Esophagus muscularis mucosa (tissue), 4 donors: Measurements from ENCODE around the gene PLXDC1.

ENCODE experiments used
- CTCF ChIP-seq, 3 experiments: fragments of 200-600 bp in 2 of 3; fragments of 450-650 bp in 1 of 3; sonication (generic) in 2 of 3; IDR thresholded peaks; one replicate each; pipeline ENCODE4 v1.5.1; 2017 to 2019; ENCODE audit warnings: antibody characterized with exemption in 3 of 3, mild to moderate bottlenecking in 2 of 3, moderate library complexity in 1 of 3
- EP300 ChIP-seq: sonication (generic); formaldehyde crosslinking; IDR thresholded peaks from one replicate; pipeline ENCODE4 v1.6.1; 2017; ENCODE audit warnings: antibody characterized with exemption
- POLR2A ChIP-seq: fragments of 450-650 bp; IDR thresholded peaks from one replicate; pipeline ENCODE4 v1.6.1; 2017; ENCODE audit warnings: antibody characterized with exemption, moderate library complexity, mild to moderate bottlenecking, low read depth
- POLR2AphosphoS5 ChIP-seq, 2 donors: sonication (generic); formaldehyde crosslinking; IDR thresholded peaks; one replicate each; pipeline ENCODE4 v1.6.1; 2017; ENCODE audit warnings: antibody characterized with exemption in 2 of 2

GRCh38 chr17:39195568-39196160, 44.2 kb upstream of the PLXDC1 start:
- no peak for TF ChIP-seq POLR2A
- no peak for TF ChIP-seq POLR2AphosphoS5 (IDR thresholded peaks at IDR 0.05)
- no peak for TF ChIP-seq EP300
- TF ChIP-seq CTCF (IDR thresholded peaks at IDR 0.05) = no peak
